SK-N-MC (cell line): ENCODE results near the gene GIMAP4.
"Not testable (repeated sequence)": the region's sequence is repeated elsewhere in the genome, so short reads cannot be mapped to it uniquely, and the experiment has no call there.

Experiments
- DNase-seq: peaks from one replicate; pipeline ENCODE4 v3.0.0-alpha.2; 2011; ENCODE audit warnings: low read depth, low spot score
- H3K27ac ChIP-seq: fragments of 200-600 bp; sonication (generic); 2 replicates; pipeline ENCODE4 v1.5.1; 2016; ENCODE audit warnings: mixed run types
- H3K36me3 ChIP-seq: fragments of 200-600 bp; sonication (generic); 2 replicates; pipeline ENCODE4 v1.6.1; 2017; ENCODE audit warnings: antibody characterized with exemption, low read length, mixed read lengths; ENCODE audit not compliant: insufficient read depth
- H3K4me3 ChIP-seq: fragments of 200-600 bp; sonication (generic); 2 replicates; pipeline ENCODE4 v1.5.1; 2016
- H3K9ac ChIP-seq: fragments of 200-600 bp; sonication (generic); 2 replicates; pipeline ENCODE4 v1.8.0; 2017; ENCODE audit warnings: mixed run types, mixed read lengths; ENCODE audit not compliant: insufficient read length
- H3K9me3 ChIP-seq: fragments of 200-600 bp; sonication (generic); 2 replicates; pipeline ENCODE4 v1.6.1; 2017; ENCODE audit warnings: low read depth, mild to moderate bottlenecking, antibody characterized with exemption, low read length, moderate library complexity, mixed read lengths
- EZH2 ChIP-seq: fragments of 200-600 bp; sonication (generic); IDR thresholded peaks from one replicate; pipeline ENCODE4 v1.6.1; 2017; ENCODE audit warnings: antibody characterized with exemption
- FOXP2 ChIP-seq: optimal IDR thresholded peaks from 2 replicates; pipeline ENCODE3; 2011; ENCODE audit warnings: mild to moderate bottlenecking, moderate library complexity; ENCODE audit not compliant: insufficient read depth; ENCODE audit errors: extremely low read length, control extremely low read depth
- POLR2AphosphoS5 ChIP-seq: IDR thresholded peaks from 2 replicates; pipeline ENCODE4 v1.6.1; 2012; ENCODE audit warnings: mild to moderate bottlenecking, low read depth, low read length, borderline replicate concordance

GIMAP4 gene

DNA sequence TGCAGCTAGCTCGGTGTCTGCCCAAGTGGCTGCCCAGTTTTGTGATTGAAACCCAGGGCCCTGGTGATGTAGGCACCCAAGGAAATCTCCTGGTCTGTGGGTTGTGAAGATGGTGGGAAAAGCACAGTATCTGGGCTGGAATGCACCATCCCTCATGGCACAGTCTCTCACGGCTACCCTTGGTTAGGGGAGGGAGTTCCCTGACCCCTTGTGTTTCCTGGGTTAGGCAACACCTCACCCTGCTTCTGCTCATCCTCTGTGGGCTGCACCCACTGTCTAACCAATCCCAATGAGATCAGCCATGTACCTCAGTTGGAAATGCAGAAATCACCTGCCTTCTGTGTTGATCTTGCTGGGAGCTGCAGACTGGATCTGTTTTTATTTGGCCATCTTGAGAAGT, 27.6 kb downstream of the GIMAP4 start:
- no peak for DNase-seq
- Histone ChIP-seq H3K9me3 (no peaks in the 10 kb centered on the region), H3K9ac (no peak overlapping the region), H3K36me3 (no peaks in the 10 kb centered on the region), H3K27ac (no peak overlapping the region), H3K4me3 (no peak overlapping the region)
- no peak for TF ChIP-seq FOXP2
- TF ChIP-seq POLR2AphosphoS5, result no peak
- no peak for TF ChIP-seq EZH2

DNA sequence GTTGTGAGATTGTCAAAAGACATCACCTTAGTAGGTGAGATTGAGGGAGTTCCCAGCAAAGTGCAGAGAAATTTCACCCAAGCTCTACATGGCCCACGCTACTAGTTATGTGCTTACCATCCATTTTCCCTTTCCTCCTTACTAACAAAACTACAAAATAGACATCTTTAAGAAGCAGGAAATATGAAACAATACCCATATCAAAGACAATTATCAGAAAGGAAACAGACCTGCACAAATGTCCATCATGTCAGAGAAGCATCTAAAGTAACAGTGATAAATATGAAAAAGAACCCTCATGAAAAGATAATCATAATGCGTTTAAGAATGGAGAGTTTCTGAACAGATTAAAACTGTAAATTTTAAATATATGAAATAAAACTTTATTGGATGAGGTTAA, 28.2 kb downstream of the GIMAP4 start:
- Histone ChIP-seq H3K9ac (no peak overlapping the region), H3K4me3 (no peak overlapping the region), H3K36me3 (no peaks in the 10 kb centered on the region), H3K27ac (no peak overlapping the region), H3K9me3 (no peaks in the 10 kb centered on the region)
- DNase-seq, result no peak
- TF ChIP-seq FOXP2, result no peak

DNA sequence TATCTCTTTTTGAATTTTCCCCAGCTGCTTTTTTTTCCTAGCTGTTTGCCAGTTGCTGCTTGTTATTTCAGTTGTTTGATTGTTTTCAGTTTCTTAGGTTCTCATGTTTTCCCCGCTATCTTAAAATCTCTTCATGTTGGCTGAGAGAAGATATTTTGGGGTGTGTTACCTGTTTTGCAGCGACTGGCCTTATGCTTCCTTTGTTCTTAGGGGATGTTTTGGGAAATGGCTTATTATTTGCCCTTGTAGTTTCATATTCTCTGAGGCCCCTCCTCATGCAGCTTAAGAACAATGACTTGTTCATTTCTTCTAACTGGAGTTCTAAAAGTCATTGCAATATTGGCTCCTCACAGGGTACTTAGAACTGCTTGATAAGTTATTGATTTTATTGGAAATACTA, 36.4 kb downstream of the GIMAP4 start:
- not testable (repeated sequence) for DNase-seq, H3K36me3 ChIP-seq, H3K27ac ChIP-seq, H3K4me3 ChIP-seq, H3K9me3 ChIP-seq, H3K9ac ChIP-seq

DNA sequence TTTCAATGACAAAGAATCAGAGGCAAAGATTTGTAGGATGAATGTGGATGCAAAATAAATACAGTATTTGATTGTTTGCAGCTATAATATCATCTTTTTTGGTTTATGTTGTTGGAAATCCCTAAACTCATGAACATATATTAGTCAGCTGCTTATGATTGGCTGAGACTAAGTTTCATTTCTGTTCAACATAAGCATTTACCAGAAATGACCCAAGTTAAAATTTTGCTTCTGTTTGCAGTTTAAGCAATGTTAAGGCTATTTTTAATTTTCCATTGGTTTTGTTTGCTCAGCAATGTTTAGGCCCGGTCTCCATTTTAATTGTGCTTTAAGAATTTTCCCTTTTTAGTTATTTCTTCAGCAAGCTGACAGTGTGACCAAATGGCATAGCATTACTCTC, 43.0 kb downstream of the GIMAP4 start:
- Histone ChIP-seq H3K9ac (no peak overlapping the region), H3K36me3 (no peaks in the 10 kb centered on the region), H3K27ac (no peak overlapping the region), H3K4me3 (no peak overlapping the region), H3K9me3 (no peaks in the 10 kb centered on the region)
- DNase-seq, result no peak
- no peak for TF ChIP-seq POLR2AphosphoS5
- no peak for TF ChIP-seq EZH2
- TF ChIP-seq FOXP2, result no peak

DNA sequence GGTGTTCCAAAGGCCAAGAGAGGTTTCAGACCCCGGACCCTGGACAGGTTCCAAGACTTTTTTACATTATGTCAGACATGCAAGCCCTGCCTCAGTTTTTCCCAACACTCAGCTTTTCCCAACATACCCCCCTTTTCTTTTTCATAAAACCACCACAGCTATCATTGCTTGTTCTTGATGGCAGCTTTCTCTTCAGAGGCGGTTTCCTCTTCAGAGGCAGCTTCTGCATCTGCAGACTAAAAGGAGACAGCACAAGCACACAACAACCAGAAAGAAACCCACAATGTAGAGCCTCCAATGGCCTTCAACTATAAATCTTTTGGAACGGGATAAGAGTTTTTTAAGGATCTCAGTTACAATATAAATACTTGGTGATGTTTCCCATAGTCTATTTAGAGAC, 45.7 kb downstream of the GIMAP4 start:
- Histone ChIP-seq H3K27ac (no peak overlapping the region), H3K4me3 (no peak overlapping the region), H3K9me3 (no peaks in the 10 kb centered on the region), H3K9ac (no peak overlapping the region), H3K36me3 (no peaks in the 10 kb centered on the region)
- TF ChIP-seq EZH2 (no peak), FOXP2 (no peak), POLR2AphosphoS5 (no peak)
- no peak for DNase-seq

DNA sequence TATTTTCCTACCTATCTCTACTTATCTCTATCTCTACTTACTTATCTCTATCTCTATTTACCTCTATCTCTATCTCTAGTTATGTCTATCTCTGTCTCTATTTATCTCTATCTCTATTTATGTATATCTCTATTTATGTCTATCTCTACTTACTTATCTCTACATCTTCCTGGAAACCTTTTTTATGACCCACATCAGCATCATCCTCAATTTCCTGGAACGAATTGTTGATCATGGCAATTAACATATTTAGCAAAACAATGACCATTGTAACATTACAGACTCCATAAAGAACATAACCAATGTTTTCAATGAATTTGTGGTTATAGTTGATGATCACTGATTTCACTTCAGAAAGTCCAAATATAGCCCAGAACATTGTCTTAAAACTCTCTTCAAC, 46.7 kb downstream of the GIMAP4 start:
- TF ChIP-seq FOXP2 (no peak), EZH2 (no peak), POLR2AphosphoS5 (no peak)
- Histone ChIP-seq H3K36me3 (no peaks in the 10 kb centered on the region), H3K4me3 (no peak overlapping the region), H3K27ac (no peak overlapping the region), H3K9ac (no peak overlapping the region), H3K9me3 (no peaks in the 10 kb centered on the region)
- no peak for DNase-seq

DNA sequence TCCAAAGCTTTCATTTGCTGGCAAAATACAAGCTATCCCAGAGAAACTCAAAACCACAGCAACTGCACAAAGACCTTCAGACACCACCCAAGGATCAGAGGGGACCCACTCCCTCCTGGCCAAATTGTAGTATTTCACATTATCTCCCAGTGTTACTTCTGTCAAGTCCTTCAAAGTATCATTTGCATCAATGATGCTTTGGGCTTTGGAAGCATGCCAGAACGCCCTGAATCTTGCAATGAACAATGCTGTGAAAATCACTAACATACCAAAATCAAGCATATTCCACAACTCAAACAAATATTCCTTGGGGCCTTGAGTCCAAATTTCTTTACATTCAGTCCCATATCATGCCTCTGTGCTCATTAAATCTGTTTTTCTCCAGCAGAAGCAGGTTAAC, 47.2 kb downstream of the GIMAP4 start:
- H3K4me3 ChIP-seq, H3K9me3 ChIP-seq, H3K36me3 ChIP-seq, H3K9ac ChIP-seq, DNase-seq, H3K27ac ChIP-seq: not testable (repeated sequence)

DNA sequence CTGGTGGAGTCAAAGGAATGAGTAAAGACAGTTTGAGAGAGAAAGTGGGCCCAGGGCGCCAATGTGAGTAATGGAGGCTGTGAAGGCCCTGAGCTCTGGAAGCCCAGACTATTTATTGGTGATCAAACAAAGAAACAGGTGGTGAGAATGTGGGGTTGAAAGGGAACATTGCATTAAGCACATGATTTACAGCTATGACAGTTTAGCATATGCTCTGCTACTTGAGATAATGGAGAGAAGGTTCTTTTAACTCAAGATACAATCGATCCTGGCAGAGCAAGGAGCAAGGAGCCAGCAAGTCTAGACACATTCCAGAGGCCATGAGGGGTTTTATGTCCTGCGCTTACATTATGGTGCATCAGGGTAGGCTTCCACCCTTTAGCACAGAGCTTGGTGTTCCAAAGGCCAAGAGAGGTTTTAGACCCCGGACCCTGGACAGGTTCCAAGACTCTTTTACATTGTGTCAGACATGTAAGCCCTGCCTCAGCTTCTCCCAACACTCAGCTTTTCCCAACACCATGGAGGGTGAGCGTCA, 48.1 kb downstream of the GIMAP4 start:
- not testable (repeated sequence) for DNase-seq, H3K36me3 ChIP-seq, H3K27ac ChIP-seq, H3K9me3 ChIP-seq, H3K4me3 ChIP-seq, H3K9ac ChIP-seq

DNA sequence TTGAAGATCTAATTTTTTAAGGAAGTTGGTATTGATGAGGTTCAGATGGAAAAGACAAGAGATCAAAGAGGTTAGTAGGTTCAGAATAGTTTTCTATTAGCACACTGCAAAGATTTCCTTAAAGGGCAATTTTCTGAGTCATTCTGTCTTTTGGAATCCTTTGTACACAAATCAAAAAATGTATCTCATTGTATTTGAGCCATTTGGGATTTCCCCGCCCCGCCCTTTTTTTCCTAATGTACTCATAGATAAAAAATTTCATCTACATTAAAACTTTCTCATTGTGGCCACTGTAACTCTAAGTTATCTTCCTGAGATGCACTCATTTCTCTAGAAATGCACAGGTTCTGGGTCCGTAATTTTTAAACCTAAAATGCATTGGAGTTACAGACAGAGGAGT, 52.9 kb downstream of the GIMAP4 start:
- H3K27ac ChIP-seq, result no peak overlapping the region
- H3K9ac ChIP-seq, result no peak overlapping the region
- TF ChIP-seq FOXP2 (no peak), EZH2 (no peak), POLR2AphosphoS5 (no peak)
- no peak for DNase-seq
- no peaks in the 10 kb centered on the region for H3K9me3 ChIP-seq
- no peaks in the 10 kb centered on the region for H3K36me3 ChIP-seq
- H3K4me3 ChIP-seq, result no peak overlapping the region
